NCI-H345 treated with DMSO at 0.1 percent for 48 hours (cell line): ENCODE results near the gene SV2C.
"Not testable (repeated sequence)": the region's sequence is repeated elsewhere in the genome, so short reads cannot be mapped to it uniquely, and the experiment has no call there.

ENCODE experiments used
- DNase-seq: peaks from one replicate; lab custom pipeline; 2025; ENCODE audit not compliant: unreplicated experiment; lab: John Stamatoyannopoulos, UW

SV2C gene

GRCh38 chr5:76334574-76334973 is 251.4 kb downstream of the SV2C start:
- DNase-seq = no peak

DNA sequence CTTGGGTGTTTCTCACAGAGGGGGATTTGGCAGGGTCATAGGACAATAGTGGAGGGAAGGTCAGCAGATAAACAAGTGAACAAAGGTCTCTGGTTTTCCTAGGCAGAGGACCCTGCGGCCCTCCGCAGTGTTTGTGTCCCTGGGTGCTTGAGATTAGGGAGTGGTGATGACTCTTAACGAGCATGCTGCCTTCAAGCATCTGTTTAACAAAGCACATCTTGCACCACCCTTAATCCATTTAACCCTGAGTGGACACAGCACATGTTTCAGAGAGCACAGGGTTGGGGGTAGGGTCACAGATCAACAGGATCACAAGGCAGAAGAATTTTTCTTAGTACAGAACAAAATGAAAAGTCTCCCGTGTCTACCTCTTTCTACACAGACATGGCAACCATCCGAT is 252.3 kb downstream of the SV2C start:
- DNase-seq = not testable (repeated sequence)

GRCh38 chr5:76336253-76336809 is 253.1 kb downstream of the SV2C start:
- DNase-seq = not testable (repeated sequence)

- DNase-seq = no peak
Measured at GRCh38 chr5:76337953-76338451, 254.8 kb downstream of the SV2C start.

- DNase-seq = no peak
Measured at GRCh38 chr5:76339919-76340318, 256.7 kb downstream of the SV2C start.

- no peak for DNase-seq
Measured at GRCh38 chr5:76341651-76342334, 258.6 kb downstream of the SV2C start.

DNA sequence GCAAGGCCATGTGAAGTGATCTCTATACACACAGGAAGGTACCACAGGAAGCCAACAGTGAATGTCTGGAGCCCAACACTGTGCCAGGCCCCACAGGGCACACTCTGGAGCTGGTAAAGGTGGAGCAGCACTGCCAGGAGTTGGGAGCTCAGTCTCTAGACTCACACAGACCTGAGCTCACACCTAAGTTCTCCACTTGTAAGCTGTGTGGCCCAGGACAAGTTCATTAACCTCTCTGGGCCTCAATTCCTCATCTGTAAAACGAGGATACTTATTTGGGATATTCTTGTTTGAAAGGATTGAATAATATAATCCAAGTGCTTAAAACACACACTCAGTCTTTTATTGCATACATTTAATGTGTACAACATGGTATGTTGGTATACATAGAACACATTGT is 259.3 kb downstream of the SV2C start:
- no peak for DNase-seq

DNA sequence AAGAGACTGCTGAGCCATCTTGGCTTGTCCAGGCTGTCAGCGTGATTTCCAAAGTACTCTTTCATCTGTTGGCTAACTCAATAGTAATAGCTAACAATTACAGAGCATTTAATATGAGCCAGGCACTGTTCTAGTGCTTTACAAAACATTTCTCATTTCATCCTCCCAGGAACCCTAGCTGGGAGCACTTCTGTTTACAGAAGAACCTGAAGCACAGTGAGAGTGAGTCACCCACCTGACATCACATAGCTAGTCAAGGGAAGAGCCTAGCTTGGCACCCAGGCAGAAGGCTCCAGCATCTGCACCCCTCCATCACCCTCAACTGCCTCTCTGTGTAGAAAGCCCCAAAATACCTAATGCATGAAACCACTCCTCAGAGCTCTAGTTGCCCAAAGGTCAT is 262.4 kb downstream of the SV2C start:
- DNase-seq = no peak

GRCh38 chr5:76351176-76351575 is 268.0 kb downstream of the SV2C start:
- no peak for DNase-seq

- DNase-seq = no peak
Measured at GRCh38 chr5:76351577-76351976, 268.4 kb downstream of the SV2C start.

DNA sequence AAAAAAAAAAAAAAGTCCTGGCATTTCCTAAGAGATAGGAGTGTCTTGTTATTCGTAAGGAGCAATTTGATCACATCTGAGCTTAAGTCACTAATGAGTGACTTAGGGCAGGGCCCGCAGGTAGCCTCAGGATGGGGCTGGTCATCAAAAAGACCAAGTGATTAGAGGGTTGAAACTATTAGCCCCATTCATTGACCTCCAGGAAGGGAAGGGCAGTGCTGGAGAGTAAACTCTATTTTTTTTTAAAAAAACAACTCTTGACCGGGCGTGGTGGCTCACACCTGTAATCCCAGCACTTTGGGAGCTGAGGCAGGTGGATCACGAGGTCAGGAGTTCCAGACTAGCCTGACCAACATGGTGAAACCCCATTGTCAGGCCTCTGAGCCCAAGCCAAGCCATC is 273.7 kb downstream of the SV2C start:
- no peak for DNase-seq

DNA sequence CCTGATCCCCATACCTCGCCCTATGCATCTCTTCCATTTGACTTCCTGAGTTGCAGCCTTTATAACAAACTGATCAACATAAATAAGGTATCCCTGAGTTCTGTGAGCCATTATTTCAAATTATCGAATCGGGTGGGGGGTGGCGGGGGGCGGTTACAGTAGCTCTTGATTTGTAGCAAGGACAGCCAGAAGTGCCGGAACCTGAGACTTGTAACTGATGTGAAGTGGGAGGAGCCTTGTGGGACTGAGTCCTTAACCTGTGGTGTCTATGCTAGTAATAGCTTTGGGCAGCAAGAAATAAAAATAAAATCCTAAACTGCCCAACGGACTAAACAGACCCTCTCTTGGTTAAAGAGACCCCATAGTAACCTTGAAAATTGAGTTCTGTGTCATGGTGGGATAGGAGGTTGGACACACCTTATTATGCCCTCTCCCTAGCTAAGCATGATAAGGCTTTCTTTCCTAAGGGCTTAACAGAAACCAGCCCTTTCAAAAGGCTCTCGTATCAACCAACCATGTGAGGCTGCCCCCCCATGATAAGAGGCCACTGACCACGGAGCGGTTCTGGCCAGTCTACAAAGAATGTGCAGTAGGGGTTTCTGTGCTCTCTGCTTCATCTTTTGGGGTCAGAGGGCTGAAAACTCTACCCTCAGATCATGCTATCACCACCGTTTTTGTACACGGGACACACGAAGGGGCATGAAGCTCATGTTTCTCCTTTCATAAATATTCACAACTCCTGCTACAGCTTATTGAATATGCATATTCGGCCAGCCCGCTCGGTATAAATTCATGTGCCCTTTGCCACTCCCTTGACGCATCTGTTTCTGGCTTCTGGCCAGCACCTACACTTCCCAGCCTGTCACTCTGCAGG is 280.4 kb downstream of the SV2C start:
- no peak for DNase-seq

GRCh38 chr5:76364226-76364589 is 281.0 kb downstream of the SV2C start:
- DNase-seq = no peak

GRCh38 chr5:76365561-76365960 is 282.4 kb downstream of the SV2C start:
- no peak for DNase-seq

GRCh38 chr5:76366596-76366995 is 283.4 kb downstream of the SV2C start:
- no peak for DNase-seq

GRCh38 chr5:76367623-76368371 is 284.6 kb downstream of the SV2C start:
- no peak for DNase-seq

- DNase-seq = no peak
Measured at GRCh38 chr5:76368941-76369340, 285.8 kb downstream of the SV2C start.

DNA sequence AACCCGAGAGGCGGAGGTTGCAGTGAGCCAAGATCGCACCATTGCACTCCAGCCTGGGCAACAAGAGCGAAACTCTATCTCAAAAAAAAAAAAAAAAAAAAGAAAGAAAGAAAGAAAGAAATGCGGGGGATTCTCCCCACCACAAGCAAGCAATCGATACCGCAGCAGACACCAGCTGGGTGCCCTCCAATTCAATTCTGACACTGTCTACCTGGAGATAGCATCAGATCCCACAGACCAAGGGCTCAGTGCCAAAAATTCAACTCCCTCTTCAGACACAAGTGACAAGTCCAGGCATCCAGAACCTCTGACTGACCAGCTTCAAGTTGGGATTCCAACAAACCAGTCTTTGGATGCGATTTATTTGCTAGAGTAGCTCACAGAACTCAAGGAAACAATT is 286.5 kb downstream of the SV2C start:
- not testable (repeated sequence) for DNase-seq

DNA sequence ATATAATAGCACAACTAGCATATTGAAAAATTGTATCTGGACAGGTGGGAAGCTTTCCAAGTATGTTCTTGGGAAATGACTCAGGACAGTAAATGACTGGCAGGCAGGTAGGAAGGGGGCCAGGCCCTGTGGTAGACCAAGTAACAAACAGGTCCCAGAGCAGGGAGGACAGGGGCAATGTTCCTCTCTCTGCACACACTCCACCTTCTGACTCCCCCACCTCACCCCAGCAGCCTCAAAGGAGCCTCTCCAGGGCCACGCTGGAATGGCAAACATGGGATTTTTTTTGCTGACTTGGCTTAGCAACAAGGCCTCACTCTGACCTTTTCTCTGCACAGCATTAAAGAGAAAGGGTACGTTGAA is 288.8 kb downstream of the SV2C start:
- DNase-seq = no peak

DNA sequence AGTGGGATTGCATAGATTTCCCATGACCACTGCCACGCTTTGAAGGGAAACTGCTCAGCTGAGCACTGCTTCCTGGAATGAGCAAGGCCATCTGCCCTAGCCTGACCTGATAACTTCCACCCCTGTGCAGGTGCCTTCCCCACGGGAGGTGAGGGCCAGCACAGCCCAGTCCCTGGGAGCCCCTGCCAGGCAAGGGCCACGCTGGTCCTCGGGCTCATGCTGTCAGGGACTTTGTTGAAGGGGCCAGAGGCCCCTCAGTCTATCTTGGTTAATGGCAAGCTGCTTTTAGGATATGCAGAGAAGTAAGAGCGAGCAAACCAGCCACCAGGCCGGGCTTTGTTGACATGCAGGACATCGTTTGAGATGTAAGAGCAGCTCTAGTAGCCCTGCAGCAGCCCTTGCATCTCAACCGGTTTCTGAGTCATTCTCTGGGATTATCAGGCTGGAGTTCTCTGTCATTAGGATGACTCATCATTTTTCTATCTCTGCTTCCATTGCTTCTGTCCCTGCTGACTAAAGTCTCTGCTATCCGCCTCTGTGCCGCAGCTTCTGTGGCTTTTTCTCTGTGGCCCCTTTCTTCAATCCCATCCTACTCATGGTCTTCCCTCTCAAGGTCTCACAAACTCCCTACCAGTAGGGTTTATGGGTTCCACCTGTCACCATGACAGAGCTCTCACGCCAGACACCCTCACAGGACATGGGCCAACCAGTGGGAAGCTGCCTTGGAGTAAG is 289.3 kb downstream of the SV2C start:
- no peak for DNase-seq
